ENCODE data around the gene MMS19.
A peak's percentile ranks its signal among the peaks of the same experiment; 100 is the strongest.

The MMS19 gene, protein sequence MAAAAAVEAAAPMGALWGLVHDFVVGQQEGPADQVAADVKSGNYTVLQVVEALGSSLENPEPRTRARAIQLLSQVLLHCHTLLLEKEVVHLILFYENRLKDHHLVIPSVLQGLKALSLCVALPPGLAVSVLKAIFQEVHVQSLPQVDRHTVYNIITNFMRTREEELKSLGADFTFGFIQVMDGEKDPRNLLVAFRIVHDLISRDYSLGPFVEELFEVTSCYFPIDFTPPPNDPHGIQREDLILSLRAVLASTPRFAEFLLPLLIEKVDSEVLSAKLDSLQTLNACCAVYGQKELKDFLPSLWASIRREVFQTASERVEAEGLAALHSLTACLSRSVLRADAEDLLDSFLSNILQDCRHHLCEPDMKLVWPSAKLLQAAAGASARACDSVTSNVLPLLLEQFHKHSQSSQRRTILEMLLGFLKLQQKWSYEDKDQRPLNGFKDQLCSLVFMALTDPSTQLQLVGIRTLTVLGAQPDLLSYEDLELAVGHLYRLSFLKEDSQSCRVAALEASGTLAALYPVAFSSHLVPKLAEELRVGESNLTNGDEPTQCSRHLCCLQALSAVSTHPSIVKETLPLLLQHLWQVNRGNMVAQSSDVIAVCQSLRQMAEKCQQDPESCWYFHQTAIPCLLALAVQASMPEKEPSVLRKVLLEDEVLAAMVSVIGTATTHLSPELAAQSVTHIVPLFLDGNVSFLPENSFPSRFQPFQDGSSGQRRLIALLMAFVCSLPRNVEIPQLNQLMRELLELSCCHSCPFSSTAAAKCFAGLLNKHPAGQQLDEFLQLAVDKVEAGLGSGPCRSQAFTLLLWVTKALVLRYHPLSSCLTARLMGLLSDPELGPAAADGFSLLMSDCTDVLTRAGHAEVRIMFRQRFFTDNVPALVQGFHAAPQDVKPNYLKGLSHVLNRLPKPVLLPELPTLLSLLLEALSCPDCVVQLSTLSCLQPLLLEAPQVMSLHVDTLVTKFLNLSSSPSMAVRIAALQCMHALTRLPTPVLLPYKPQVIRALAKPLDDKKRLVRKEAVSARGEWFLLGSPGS

DNA sequence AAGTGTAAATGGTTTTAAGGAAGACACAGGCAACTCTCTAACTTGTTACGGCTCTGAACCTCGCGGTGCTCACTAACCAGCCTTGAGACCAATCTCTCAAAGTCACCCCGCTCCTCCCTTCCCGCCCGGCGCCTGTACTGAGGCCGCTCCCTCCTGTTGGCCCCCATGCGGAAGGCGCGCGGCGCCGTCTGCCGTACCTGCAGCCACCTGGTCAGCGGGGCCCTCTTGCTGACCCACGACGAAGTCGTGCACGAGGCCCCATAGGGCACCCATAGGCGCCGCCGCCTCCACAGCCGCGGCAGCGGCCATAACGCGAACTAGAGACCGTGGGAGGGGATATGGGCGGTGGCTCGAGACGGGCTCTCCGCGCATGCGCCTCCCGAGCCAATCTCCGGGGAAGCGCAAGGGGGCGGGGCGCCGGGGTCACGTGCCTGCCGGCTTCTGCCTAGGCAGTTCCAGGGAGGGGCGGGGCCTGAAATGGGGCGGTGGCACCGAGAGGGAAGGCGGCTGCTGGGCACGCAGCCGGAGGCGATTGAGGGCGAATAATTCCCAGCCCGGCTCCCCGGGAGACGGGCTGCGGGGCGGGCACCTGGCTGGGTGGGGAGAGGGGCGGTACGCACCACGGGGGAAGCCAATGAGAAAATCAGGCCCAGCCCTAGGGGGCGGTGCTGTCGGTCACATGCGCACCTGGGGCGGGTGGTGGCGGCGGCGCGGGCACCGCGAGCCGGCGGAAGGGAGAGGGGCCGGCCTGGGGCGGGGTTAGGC, at the start of gene MMS19:
Gene MMS19, minus strand, starts transcription at position 347 of the 765 bp plus-strand sequence. Its CDS starts 38 bp downstream, at position 309.
- peak; percentile 96 for DNase-seq (ENCODE audit: low read depth)

DNA sequence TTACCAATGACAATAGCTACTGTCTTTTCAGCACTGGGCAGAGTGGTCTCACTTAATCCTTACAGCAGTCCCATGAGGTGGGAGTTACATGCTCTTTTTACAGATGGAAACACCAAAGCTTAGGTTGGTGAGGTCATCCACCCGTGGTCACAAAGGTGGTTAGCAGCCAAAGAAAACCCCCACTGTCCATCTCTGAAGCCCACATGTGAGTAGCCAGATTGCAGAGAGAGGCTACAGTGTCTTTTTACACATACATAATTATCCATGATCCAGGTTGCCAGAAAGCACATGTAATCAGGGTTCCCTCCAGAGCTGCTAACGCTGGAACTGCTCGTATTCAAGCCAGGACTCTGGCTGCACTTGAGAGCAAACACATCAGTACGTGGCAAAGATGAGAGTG, 49.7 kb upstream of the MMS19 start:
- no peak for DNase-seq (ENCODE audit: low read depth)

DNA sequence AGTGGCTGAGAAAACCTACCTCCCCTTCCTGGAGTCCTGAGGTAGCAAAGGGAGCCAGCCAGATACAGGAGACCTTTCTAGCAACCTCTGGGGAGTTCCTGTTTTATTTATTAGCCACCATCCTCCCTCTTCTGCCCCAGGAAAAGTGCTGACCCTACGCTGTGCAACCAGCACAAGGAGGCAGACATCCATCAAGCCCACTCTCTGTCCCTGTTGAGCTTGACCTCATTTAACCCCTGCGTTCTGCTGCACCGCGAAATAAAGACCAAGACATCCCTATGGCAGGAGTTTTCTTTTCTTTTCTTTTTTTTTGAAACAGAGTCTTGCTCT, 49.0 kb upstream of the MMS19 start:
- DNase-seq (ENCODE audit: low read depth): no peak

DNA sequence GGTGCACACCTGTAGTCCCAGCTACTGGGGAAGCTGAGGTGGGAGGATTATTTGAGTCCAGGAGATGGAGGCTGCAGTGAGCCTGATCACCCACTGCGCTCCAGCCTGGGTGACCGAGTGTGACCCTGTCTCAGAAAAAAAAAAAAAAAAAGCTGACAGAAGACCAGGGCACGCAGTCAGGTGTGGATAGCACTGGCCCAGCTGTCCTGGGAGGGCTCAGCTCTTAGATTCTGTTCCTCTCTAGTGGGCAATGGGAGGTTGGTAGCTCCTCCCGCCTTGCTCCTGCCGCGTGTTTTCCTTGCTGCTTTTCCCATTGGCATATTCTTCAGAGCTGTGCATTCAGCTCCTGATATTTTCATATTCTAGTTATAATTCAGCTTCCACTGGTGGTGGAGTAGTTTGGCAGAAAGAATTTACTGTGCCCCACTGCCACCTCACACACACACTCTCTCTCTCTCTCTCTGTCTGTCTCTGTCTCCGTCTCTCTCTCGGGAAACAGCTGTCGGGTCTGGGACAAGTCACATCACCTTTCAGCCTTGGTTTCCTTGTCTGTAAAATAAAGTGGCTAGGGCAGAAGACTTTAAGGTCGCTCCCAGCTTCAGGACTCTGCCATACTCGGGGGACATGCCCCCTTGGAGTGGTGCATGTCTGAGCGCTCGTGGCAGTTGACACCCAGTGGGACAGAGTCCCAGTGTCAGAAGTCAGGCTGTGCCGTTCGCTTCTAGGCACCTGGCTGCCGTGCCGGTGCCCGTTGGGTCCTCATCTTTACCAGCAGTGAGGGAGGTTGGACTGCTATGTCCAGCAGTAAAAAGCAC, 48.4 kb upstream of the MMS19 start:
- DNase-seq (ENCODE audit: low read depth): no peak

DNA sequence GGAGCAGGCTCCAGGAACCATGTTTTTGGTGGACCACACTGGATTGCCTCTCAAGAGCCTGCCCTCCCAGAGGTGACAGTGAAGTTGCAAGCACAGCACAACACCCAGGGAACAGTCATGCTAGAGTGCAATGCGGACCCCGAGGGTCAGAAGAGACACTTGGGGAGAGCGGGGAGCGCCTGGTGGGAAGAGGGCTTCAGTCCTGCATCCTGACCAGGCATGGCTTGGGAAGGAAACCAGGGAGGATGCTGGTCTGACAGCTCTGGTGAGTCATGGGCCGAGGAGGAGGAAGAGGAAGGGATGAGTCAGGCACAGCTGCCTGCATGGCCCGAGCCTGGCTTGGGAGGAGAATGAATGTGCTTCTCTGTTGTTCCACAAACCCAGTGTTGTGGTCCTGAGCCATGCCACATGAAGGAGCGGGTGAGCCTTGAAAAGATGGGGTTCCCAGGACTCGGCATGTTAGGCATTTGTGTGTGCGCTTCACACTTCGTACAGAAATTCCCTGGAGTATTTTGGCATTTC, 44.9 kb upstream of the MMS19 start:
- no peak for DNase-seq (ENCODE audit: low read depth)

DNA sequence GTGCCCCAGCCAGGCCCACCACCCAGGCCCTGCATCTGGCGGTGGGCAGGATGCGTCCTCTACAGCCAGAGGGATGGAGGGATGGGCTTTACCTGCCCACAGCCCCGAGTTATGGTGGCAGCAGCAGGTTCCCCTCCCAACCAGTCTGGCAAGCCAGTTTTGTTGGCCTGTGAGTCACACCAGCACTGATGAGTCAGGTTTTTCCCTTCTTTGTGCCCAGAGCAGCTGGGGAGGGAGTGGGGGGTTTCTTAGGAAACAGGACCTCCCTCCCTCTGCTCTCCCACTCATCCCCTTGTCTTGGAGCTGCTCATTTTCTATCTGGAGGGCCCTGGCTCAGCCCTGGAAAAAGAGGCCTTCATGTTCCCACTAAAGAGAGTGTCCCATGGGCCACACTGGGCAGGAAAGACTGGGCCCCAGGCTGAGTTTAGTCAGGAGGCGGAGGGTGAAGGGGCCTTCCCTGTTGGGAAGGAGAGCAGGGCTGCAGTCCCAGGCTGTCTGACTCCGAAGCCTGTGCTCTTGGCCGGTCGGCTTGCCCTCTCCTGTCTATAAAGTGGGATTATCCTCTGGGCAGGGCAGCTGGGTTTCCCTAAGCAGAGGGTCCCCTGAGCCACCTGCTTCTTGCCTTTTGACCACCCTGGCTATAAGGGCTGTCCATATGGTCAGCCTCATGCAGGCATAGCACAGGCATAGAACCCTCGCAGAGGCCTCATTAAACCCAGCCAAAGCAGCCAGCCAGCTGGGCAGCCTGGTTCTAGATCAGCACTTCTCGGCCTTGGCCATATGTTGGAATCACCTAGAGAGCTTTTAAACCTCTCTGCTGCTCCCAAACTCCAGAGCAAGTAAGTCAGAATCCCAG, 44.2 kb upstream of the MMS19 start:
- no peak for DNase-seq (ENCODE audit: low read depth)

DNA sequence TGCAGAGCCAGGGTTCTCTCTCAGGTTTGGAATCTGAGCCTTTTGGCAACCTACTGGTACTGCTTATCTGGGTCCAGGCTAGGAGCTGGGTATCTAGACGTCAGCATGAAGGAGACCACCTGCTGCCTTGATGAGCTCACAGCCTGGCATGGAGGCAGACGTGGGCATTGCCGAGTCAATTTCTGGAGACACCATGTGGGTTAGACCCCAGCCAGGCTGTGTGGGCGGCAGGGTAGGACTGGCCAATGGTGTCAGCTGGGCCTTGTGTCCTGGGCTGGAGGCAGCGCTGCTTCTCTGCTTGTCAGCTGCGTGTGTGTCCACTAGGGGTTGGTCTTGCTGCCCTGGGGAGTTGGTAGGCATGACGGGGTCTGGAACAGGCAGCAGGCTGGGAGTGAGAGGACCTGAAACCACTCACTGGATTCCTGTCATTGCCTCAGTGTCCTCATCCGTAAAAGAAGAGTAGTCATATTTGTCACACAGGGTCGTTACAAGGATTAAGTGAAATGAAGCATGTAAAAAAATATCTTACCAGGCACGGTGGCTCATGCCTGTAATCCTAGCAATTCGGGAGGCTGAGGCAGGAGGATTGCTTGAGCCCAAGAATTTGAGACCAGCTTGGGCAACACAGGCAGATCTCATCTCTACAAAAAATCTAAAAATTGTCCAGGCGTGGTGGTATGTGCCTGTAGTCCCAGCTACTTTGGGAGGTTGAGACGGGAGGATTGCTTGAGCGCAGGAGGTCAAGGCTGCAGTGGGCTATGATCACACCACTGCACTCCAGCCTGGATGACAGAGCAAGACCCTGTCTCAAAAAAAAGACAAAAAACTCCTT, 42.7 kb upstream of the MMS19 start:
- no peak for DNase-seq (ENCODE audit: low read depth)

DNA sequence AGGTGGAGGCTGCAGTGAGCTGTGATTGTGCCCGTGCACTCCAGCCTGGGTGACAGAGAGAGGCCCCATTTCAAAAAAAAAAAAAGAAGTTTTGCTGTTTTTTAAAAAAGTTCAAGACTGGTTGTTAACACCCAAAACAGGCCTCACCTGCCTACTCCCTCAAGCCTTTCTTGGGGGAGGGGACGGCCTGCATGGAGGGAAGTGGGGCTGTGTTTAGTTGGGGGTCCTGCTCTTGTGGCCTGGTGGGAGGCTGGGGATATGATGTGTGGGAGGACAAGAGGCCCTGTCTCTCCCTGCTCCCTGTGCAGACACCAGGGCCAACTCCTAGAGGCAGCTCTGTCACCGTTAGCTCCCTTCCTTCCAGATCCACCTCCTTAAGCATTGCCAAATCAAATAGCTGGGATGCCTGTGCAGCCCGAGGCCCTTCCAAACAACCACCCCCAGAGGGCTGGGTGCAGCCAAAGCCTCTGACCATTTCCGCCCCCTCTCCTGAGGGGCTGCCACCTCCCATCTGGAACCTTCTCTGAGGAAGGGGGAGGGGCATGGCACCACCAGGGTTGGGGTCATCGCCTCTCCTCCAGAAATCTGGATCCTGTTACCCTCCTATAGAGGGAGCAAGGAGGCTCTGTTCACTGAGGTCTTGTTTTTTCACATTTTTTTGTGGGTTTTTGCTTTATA, 41.4 kb upstream of the MMS19 start:
- DNase-seq (ENCODE audit: low read depth): no peak

DNA sequence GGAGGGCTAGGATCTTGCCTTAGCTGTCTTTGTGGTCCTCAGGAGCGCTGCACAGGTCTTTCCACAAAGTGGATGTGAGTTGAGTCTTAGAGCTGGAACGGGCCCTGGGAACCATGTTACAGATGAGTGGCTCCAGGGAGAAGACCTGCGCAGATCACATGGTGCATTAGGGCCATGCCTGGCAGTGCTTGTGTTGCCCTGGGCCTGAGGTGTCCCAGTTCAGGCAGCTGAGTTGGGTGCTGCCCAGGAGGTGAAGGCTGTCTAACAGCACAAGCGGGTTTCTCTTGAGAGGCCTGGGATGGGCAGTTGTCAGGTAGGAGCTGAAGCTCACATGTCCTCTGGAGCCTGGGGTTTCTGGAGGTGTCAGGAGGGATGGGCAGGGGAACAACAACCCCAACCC, 40.6 kb upstream of the MMS19 start:
- no peak for DNase-seq (ENCODE audit: low read depth)

DNA sequence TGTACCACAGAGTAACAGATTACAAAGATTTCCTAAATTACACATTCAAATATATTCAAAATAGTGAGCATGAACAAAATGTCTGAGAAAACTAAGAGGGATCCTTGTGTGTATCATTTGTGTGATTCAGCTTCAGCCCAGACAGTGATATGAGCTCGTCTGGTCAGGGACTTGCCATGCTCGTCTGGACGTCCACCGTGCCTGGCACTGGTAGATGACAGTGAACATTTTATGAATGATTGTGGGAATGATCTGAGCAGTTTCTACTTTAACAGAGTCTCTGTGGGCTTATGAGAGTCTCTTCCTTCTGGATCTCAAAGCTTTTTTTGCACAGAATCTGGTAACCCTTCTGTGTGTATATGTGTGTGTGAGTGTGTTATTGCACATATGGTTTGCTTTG, 40.2 kb upstream of the MMS19 start:
- no peak for DNase-seq (ENCODE audit: low read depth)

DNA sequence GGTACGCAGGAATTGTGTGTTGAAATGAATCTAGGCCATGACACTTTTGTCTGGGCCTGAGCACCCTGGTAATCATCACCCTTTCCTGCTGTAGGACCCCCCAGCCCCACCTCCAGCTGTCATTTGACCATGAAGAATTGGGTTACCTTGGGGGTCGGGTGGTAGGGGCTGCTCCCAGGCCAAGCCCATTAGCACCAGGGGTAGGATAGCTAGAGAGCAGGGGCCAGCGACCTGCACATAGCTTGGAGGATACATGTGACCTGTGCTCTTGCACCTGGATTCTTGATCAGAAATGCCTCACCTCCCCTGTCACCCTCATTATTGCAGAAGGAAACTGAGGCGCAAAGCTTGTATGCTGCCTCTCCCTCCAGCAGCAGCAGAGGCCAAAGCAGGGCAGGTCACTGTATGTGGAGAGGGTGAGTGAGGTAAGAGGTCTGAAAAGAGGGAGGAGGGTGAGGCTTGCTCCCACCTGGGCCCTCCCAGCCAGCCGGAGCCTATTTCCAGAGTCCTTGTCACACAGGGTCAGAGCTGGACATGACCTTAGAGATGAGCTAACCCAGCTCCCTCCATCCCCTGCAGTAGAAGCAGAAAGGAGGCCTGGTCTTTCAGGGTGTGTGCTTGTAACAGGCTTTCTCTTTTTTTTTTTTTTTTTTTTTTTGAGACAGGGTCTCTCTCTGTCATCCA, 39.1 kb upstream of the MMS19 start:
- no peak for DNase-seq (ENCODE audit: low read depth)

DNA sequence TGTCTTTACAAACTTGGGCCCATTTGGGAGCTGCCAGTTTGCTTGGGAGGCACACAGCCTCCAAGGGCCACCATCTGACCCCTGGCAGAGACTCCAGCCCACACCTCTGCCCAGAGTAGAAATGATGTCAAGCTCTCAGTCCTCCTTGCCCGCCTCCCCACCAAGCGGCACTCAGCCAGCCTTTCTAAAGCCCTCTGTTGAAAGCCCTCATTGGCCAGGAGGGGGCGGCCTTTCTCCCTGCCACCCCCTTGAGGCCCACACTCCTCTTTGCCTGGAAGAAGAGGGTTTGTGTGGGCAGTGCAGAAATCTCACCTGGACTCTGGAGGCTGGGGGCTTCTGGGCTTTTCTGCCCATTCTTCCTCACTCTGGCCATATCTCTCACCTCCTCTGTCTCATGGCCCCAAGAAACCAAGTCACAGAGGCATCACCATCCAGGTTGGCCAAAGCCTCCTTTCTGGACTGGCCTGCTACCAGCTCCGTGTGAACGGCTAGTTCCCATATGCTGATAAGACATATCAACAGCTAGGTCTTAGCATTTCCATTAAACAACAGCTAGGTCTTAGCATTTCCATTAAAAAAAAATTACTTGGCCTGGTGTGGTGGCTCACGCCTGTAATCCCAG, 36.6 kb upstream of the MMS19 start:
- no peak for DNase-seq (ENCODE audit: low read depth)

DNA sequence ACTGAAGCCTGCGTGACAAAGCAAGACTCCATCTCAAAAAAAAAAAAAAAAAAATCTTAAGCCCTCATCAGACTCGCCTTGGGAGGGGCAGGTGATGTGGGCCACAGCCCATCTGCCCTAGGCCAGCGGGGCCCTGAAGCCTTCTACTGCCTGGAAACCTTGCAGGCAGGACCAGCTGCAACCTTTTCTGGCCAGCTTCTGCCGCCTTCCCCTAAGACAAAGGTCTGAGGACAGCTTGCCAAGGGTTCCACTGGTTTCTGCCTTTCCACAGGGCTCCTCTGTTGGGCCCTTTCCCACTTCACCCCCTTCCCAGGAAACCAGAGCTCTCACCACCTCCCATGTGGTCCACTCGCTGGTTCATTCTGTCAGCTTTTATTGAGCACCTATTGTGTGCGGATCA, 35.7 kb upstream of the MMS19 start:
- no peak for DNase-seq (ENCODE audit: low read depth)

DNA sequence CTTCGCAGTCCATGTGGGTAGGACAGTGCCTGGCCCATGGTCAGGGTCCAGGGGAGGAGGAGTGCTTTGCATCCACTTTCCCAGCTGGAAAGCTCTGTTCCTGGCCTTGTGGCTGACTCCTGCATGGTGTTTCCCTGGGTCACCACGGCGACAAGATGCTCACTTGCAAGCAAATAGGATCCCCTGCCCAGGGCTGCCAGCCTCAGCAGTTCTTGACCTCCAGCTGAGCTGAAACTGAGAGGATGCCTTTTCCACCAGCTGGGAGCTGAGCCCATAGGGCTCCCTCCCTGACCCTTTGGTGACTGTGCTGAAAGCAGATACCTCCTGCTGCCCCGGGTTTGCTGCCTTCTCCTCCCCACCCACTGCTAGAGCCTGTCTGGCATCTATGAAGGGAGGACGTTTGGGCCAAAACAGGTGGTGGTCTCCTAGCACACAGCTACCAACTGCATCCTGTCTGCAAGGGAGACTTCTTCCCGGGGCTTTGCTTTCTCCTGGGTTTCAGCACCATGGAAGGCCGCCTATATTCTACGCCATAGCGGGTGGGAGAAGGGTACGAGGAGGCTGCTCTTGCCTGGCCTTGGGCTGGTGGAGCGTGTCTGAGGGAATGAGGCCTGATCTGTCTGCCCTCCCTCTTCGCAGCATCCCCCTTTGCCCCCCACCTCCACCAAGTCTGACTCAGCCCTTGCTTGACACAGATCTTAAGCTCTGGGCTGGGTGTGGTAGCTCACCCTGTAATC, 34.9 kb upstream of the MMS19 start:
- DNase-seq (ENCODE audit: low read depth): no peak

DNA sequence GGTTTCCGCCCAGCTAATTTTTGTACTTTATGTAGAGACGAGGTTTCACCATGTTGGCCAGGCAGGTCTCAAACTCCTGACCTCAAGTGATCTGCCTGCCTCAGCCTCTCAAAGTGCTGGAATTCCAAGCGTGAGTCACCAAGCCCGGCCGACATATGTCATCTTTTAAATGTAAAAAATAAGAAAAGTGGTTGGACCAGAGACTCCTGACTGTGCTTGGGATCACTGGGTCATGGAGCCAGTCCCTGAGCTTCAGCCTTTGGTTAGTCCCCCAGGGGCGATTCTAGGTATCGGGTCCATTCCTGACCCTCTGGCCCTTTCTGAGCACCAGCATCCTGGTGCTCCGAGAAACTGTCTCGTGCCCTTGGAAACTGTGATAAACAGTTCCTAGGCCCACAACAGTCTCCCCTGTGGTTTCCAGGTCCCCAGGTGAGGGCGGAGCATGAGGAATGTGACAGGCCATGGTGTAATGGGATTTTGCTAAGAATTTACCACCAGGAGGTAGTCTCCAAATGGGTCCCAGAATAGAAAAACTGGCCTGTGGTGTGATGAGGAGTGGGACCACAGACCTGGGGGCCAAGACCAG, 33.3 kb upstream of the MMS19 start:
- no peak for DNase-seq (ENCODE audit: low read depth)

DNA sequence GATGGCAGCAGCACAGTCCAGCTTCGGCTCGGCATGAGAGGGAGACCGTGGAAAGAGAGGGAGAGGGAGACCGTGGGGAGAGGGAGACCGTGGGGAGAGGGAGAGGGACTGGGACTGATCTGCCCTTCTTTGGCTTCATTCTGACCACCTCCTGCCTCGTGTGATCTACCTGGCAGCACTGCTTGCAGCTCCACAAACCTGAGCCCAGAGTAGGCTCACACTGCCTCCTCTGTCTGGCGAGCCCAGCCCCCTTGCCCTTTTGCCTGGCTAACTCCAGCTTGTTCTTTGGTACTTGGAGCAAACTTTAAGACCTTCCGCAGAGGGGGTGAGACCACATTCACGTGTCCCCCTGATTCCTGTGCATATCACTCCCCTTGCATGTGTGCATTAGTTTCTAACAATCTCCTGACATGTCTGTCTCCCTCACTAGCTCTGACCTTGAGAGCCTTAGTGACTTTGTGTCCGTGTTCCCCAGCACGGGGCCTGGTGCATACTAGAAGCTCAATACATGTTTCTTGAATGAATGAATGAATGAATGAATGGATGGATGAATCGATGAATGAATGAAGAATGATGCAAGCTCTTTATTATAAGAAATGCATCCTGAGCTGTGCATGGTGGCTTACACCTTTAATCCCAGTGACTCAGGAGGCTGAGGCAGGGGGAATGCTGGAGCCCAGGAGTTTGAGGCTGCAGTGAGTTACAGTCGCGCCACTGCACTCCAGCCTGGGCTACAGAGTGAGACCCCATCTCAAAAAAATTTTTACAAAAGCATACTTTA, 31.7 kb upstream of the MMS19 start:
- no peak for DNase-seq (ENCODE audit: low read depth)
